DMS 273 (cell line): ENCODE results near the gene STXBP5.

Experiments
- DNase-seq: peaks from one replicate; lab custom pipeline; 2025; ENCODE audit not compliant: unreplicated experiment; lab: John Stamatoyannopoulos, UW

Gene STXBP5

DNA sequence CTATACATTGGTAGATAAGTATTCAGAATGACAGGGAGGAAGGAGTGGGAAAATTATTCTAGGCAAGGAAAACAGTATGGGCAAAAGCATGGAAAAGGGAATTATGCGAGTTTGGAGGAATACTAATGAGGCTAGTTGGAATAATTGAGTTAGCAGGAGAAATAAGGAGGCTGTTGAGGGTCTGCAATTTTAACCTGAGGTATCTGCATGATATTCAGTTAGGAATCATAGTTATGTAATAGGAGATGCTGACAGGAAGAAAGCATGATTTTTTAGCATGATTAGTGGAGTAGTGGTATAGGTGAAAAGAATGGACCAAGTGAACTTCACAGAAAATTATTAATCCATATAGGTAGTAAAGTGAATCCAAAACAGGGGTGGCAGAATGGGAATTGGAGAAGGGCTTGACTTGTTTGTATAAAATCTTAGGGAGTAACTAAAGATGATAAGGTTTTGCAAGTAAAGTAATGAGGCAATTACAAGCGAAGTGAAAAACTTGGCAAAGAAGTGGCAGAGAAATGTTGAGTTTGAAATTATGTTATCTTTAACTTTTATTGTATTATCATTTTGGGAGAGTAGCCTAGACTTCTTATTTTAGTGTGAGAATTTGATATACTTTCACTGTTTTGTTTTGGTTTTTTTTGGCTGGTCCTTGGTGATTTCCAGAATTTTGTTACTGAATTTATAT lies 5.7 kb downstream of the STXBP5 start:
- no peak for DNase-seq

DNA sequence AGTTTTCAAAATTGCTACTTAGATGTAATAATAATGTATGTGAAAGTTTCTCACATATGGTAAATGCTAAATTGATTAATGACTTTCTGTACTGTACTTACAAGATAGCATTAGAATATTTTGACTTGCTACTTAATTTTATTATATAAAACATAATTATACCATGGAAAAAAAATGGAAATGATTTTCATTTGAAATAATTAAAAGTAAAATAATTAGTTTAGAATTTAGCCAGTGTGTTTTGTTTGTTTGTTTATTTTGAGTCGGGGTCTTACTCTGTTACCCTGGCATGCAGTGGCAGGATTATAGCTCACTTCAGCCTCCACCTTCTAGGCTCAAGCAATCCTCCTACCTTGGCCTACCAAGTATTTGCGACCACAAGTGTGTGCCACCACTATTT lies 7.1 kb downstream of the STXBP5 start:
- no peak for DNase-seq

- no peak for DNase-seq
Observed at GRCh38 chr6:147211831-147212230, 7.6 kb downstream of the STXBP5 start.

- DNase-seq: no peak
Observed at GRCh38 chr6:147212622-147213021, 8.4 kb downstream of the STXBP5 start.

- DNase-seq: no peak
Observed at GRCh38 chr6:147213772-147214171, 9.6 kb downstream of the STXBP5 start.

GRCh38 chr6:147214248-147215227 lies 10.3 kb downstream of the STXBP5 start:
- no peak for DNase-seq

GRCh38 chr6:147216915-147217314 lies 12.7 kb downstream of the STXBP5 start:
- DNase-seq: no peak

DNA sequence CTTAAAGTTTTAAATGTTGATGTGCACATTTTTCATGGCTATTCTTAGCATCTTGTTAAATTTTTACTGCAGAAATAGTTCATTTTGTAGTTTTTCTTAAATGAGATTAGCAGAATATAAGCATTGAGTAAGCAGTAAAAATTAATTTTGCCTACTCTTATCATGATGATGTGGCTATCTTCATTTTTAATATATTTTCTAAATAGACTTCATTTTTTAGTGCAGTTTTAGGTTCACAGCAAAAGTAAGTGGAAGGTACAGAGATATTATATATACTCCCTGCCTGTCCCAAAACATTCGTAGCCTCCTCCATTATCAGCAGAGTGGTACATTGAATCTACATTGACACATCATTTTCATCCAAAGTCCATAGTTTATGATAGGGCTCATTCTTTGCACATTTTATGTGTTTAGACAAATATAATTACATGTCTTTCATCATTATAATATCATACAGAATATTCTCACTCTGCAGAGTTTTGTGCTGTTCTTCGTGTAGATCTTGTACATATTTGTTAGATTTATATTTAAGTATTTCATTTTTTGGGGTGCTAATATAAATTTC lies 13.7 kb downstream of the STXBP5 start:
- DNase-seq: no peak

GRCh38 chr6:147218797-147219196 lies 14.6 kb downstream of the STXBP5 start:
- DNase-seq: no peak

GRCh38 chr6:147219463-147219862 lies 15.2 kb downstream of the STXBP5 start:
- DNase-seq: no peak

DNA sequence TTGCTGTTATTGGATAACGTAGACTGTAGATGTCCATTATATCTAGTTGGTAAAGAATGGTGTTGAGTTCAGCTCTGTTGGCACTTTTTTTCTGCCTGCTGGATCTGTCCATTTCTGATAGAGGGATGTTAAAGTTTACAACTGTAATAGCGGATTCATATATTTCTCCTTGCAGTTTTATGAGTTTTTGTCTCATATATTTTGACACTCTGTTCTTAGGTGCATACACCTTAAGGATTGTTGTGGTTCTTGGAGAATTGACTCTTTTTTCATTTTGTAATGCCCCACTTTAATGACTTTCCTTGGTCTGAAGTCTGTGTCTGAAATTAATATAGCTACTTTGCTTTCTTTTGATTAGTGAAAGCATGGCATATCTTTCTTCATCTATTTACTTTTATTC lies 16.1 kb downstream of the STXBP5 start:
- DNase-seq: no peak

GRCh38 chr6:147221739-147222138 lies 17.5 kb downstream of the STXBP5 start:
- DNase-seq: no peak

GRCh38 chr6:147222160-147222838 lies 18.1 kb downstream of the STXBP5 start:
- DNase-seq: peak; percentile 46

GRCh38 chr6:147223736-147224135 lies 19.5 kb downstream of the STXBP5 start:
- peak; percentile 18 for DNase-seq

- no peak for DNase-seq
Observed at GRCh38 chr6:147226163-147226724, 22.0 kb downstream of the STXBP5 start.

GRCh38 chr6:147226877-147227276 lies 22.7 kb downstream of the STXBP5 start:
- no peak for DNase-seq

DNA sequence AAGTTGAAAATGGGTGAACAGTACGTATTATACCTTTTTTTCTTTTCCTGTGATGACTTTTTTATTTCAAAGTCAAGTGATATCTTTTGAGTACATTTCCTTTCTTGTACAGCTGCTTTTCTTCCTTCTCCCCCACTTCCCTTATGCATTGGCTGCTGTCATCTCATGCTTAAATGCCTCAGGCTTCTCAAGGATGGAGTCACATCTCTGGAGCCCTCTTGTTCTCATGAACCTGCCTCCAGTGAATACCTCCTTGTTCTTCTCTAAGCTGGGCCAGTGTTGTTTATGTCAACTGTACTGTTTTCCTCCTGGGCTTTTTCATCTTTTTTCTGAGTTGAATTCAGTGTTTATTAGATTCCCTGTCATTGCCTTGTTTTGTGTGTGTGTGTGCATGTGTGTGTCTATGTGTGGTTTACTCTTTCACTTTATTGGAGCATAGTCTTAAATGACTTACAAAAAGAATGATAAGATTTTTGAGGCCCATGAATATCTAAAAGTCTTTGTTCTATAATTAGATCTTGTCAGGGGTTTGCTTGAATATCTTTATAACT lies 23.6 kb downstream of the STXBP5 start:
- DNase-seq: no peak

- no peak for DNase-seq
Observed at GRCh38 chr6:147231589-147231988, 27.4 kb downstream of the STXBP5 start.

DNA sequence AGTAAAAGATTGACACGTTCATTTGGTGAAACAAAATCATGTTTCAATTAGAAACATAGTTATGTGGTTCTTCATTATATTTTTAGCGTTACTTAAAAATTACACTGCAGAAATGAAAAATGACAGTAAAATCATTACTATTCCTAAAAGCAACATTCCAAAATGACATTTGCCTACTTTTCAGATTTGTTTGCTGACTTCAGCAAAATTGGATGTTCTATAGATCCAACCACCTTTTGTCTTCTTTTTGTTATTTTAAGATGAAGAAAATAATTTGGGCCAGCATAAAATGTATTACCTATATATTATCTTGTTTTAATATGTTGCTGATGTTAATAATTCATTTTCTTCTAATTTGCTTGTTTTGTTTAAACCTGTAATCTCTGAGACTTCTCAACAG lies 30.5 kb downstream of the STXBP5 start:
- no peak for DNase-seq

DNA sequence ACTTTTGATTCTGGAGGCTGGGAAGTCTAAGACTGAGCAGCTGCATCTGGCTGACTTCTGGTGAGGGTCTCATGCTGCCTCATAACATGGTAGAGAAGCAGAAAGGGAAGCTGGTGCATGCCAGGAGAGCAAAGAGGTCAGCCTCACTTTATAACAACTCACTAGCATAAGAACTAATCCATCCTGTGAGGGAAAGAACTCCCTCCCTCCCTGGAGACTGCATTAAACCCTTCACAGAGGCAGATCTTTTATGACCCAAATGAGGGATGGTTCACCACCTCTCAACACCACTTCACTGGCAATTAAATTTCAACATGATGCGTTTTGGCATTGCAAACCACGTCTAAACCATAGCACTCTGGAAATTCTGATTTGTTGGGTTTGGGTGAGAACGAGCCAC lies 33.9 kb downstream of the STXBP5 start:
- DNase-seq: no peak

- DNase-seq: no peak
Observed at GRCh38 chr6:147238906-147239305, 34.7 kb downstream of the STXBP5 start.
